NB4 (cell line): Measurements from ENCODE around the gene DIPK2B.

Source experiments
- DNase-seq: peaks from one replicate; pipeline ENCODE4 v3.0.0; 2010; ENCODE audit warnings: low read depth
- H3K4me3 ChIP-seq: one replicate; pipeline ENCODE4 v1.5.1; 2011; ENCODE audit warnings: mild to moderate bottlenecking, low read depth, low read length, moderate library complexity
- CTCF ChIP-seq: IDR thresholded peaks from one replicate; pipeline ENCODE4 v1.5.1; 2012; ENCODE audit warnings: low read depth, low read length
- MAX ChIP-seq: IDR thresholded peaks from 2 replicates; pipeline ENCODE4 v1.6.1; 2011; ENCODE audit warnings: low read depth, low read length
- MYC ChIP-seq: IDR thresholded peaks from 2 replicates; pipeline ENCODE4 v1.6.1; 2011; ENCODE audit warnings: low read depth, low read length
- POLR2A ChIP-seq: IDR thresholded peaks from 2 replicates; pipeline ENCODE4 v1.6.1; 2011; ENCODE audit warnings: mild to moderate bottlenecking; ENCODE audit not compliant: insufficient read length; ENCODE audit errors: extremely low read depth

Gene DIPK2B

GRCh38 chrX:45172890-45173289 lies 27.8 kb downstream of the DIPK2B start:
- no peak overlapping the region for H3K4me3 ChIP-seq
- TF ChIP-seq POLR2A (no peak), CTCF (no peak), MYC (no peak), MAX (no peak)
- peak; percentile 69 for DNase-seq

- H3K4me3 ChIP-seq, result no peak overlapping the region
- TF ChIP-seq POLR2A (no peak), MYC (no peak), CTCF (no peak), MAX (no peak)
- DNase-seq, result no peak
These were observed 33.9 kb downstream of the DIPK2B start for GRCh38 chrX:45166781-45167180.

GRCh38 chrX:45165726-45166125 lies 35.0 kb downstream of the DIPK2B start:
- TF ChIP-seq MAX (no peak), POLR2A (no peak)
- no peak for DNase-seq
- H3K4me3 ChIP-seq, result no peak overlapping the region

- TF ChIP-seq POLR2A (no peak), MAX (no peak), MYC (no peak), CTCF (no peak)
- no peak for DNase-seq
- H3K4me3 ChIP-seq, result no peak overlapping the region
These were observed 35.7 kb downstream of the DIPK2B start for GRCh38 chrX:45164995-45165394.

- no peak for TF ChIP-seq MYC
- TF ChIP-seq CTCF, result no peak
- no peak for DNase-seq
- H3K4me3 ChIP-seq, result no peak overlapping the region
These were observed 36.6 kb downstream of the DIPK2B start for GRCh38 chrX:45164021-45164621.

- no peak overlapping the region for H3K4me3 ChIP-seq
- TF ChIP-seq MAX, result no peak
- TF ChIP-seq POLR2A, result no peak
- TF ChIP-seq MYC, result no peak
- no peak for TF ChIP-seq CTCF
- no peak for DNase-seq
These were observed 43.0 kb downstream of the DIPK2B start for GRCh38 chrX:45157647-45158046.
